ENCODE results near the gene CNGA3.

CNGA3 gene

DNA sequence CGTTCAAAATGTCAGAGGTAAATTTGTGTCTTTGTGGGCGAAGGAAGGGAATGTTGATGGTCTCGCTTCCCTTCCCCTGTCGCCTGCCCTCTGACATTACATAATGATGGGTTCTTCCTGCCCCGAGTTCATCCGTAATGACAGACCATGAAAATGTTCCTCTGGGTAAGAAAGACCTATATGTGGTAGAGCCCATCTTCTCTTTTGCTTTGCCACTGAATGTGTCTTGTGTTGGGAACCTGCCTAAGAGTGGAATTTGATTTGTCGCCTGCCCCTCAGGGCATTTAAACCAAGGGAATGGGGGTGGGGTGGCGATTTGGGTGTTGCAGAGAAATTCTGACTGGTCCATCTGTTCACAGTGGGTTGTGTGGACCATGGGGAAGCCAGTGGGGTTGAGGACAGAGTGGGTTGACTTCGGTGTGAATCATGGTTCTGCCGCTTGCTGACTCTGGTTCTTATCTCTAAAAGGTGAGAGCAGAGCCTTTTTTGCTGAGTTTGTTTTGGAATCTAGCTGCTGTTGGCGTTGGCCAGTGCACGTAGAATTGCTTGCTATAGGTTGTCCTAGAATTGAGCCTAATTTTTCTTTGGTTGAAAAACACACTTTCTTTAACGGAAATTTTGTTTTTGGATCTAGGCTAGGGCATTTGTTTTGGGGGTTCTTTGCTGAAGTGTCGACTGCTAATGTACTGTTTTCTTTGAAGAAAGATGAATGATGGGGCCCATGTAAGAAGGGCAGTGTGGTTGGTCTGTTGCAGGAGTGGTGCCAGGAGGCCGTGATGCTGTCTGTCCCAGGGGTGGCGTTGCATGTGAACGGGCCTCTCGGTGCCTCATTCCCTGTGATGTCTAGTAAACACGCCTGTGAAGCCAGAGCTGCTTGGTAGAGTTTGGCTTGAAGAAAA, 99.7 kb downstream of the CNGA3 start:
- DNase-seq, result no peak

DNA sequence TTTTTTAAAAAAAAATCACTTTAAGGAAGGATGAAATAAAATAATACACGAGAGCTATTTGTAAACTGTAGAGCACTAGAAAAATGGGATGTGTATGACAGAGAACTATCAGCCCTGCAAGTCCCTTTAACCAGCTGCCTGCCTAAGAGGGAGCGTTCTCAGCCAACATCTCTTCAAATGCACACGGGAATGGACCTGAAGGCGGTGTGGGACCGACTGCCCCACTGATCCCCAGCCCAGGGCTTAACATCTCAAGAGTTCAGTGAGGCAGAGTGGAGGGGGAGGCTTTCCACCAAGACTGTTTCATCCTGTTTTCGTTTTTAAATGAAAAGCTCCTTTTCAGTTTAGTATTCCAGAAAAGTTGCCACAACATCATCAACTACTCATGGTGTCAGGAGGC, 100.6 kb downstream of the CNGA3 start:
- no peak for DNase-seq
